Measurements from ENCODE around the gene POLR1D. TPM values are rescaled to one million over a fixed set of nuclear protein-coding genes. Genes with fewer than 3 reads are reported as not detected.

Gene POLR1D
- total RNA-seq, 1 donor from 2014 or later: 120 TPM

- Histone ChIP-seq H3K79me2 (ENCODE audit: low read depth) (no peaks in the 10 kb centered on the region), H3K4me1 (no peaks in the 10 kb centered on the region), H3K27me3 (no peaks in the 10 kb centered on the region), H3K27ac (no peak overlapping the region), H3K4me3 (no peak overlapping the region), H3K9me3 (ENCODE audit: low read depth) (peaks cover 11% of the 10 kb centered on the region), H3F3A (ENCODE audit: low read depth) (no peaks in the 10 kb centered on the region), H3K9ac (no peak overlapping the region), H2AFZ (replicated peaks) (no peak overlapping the region), H4K20me1 (ENCODE audit: low read depth) (peaks cover 6% of the 10 kb centered on the region), H3K4me2 (no peak overlapping the region), H3K36me3 (peaks cover 25% of the 10 kb centered on the region)
- no peak overlapping the region for H3K27ac Mint-ChIP-seq
- no peak overlapping the region for H3K4me3 Mint-ChIP-seq
- no peak for DNase-seq (ENCODE audit: low spot score)
- peaks cover 32% of the 10 kb centered on the region for H3K36me3 Mint-ChIP-seq
- H3K4me1 Mint-ChIP-seq: no peaks in the 10 kb centered on the region
- peaks cover 16% of the 10 kb centered on the region for H3K9me3 Mint-ChIP-seq
- H3K27me3 Mint-ChIP-seq (ENCODE audit: insufficient read depth, low read depth): peaks cover 4% of the 10 kb centered on the region
- no peak for TF ChIP-seq EZH2 (IDR thresholded peaks at IDR 0.05)
- TF ChIP-seq EZH2phosphoT487 (IDR thresholded peaks at IDR 0.05): no peak
- no peak for TF ChIP-seq CTCF (IDR thresholded peaks at IDR 0.05)
Measured at GRCh38 chr13:27654059-27654458, 32.4 kb downstream of the POLR1D start.

GRCh38 chr13:27654816-27655215 lies 33.1 kb downstream of the POLR1D start:
- no peaks in the 10 kb centered on the region for H3K27me3 ChIP-seq
- H2AFZ ChIP-seq (replicated peaks): no peak overlapping the region
- Mint-ChIP-seq H3K36me3 (peaks cover 25% of the 10 kb centered on the region), H3K4me3 (no peak overlapping the region), H3K27ac (no peak overlapping the region), H3K27me3 (ENCODE audit: insufficient read depth, low read depth) (peaks cover under 1% of the 10 kb centered on the region), H3K9me3 (peaks cover 11% of the 10 kb centered on the region), H3K4me1 (no peaks in the 10 kb centered on the region)
- TF ChIP-seq EZH2phosphoT487 (IDR thresholded peaks at IDR 0.05) (no peak), EZH2 (IDR thresholded peaks at IDR 0.05) (no peak), CTCF (IDR thresholded peaks at IDR 0.05) (no peak)
- H3K4me2 ChIP-seq: no peak overlapping the region
- H3F3A ChIP-seq (ENCODE audit: low read depth): no peaks in the 10 kb centered on the region
- no peak for DNase-seq (ENCODE audit: low spot score)
- H3K9ac ChIP-seq: no peak overlapping the region
- H3K27ac ChIP-seq: no peak overlapping the region
- peaks cover 8% of the 10 kb centered on the region for H3K9me3 ChIP-seq (ENCODE audit: low read depth)
- no peaks in the 10 kb centered on the region for H3K4me1 ChIP-seq
- peaks cover 17% of the 10 kb centered on the region for H3K36me3 ChIP-seq
- peaks cover 13% of the 10 kb centered on the region for H4K20me1 ChIP-seq (ENCODE audit: low read depth)
- no peaks in the 10 kb centered on the region for H3K79me2 ChIP-seq (ENCODE audit: low read depth)
- no peak overlapping the region for H3K4me3 ChIP-seq

- H2AFZ ChIP-seq (replicated peaks): no peak overlapping the region
- Mint-ChIP-seq H3K9me3 (no peaks in the 10 kb centered on the region), H3K36me3 (peaks cover 4% of the 10 kb centered on the region), H3K4me1 (no peaks in the 10 kb centered on the region), H3K27ac (no peak overlapping the region), H3K27me3 (ENCODE audit: insufficient read depth, low read depth) (no peaks in the 10 kb centered on the region), H3K4me3 (no peak overlapping the region)
- H4K20me1 ChIP-seq (ENCODE audit: low read depth): peaks cover 33% of the 10 kb centered on the region
- H3K27me3 ChIP-seq: no peaks in the 10 kb centered on the region
- H3K4me2 ChIP-seq: no peak overlapping the region
- TF ChIP-seq CTCF (IDR thresholded peaks at IDR 0.05) (no peak), EZH2 (IDR thresholded peaks at IDR 0.05) (no peak), EZH2phosphoT487 (IDR thresholded peaks at IDR 0.05) (no peak)
- no peaks in the 10 kb centered on the region for H3K9me3 ChIP-seq (ENCODE audit: low read depth)
- peaks cover 4% of the 10 kb centered on the region for H3K36me3 ChIP-seq
- H3K4me3 ChIP-seq: no peak overlapping the region
- no peak overlapping the region for H3K27ac ChIP-seq
- no peak overlapping the region for H3K9ac ChIP-seq
- no peaks in the 10 kb centered on the region for H3F3A ChIP-seq (ENCODE audit: low read depth)
- no peak for DNase-seq (ENCODE audit: low spot score)
- no peaks in the 10 kb centered on the region for H3K4me1 ChIP-seq
- no peaks in the 10 kb centered on the region for H3K79me2 ChIP-seq (ENCODE audit: low read depth)
Measured at GRCh38 chr13:27657724-27658123, 36.0 kb downstream of the POLR1D start.
